HG02973 (cell line): ENCODE results near the gene CRELD2.
A peak's percentile ranks its signal among the peaks of the same experiment; 100 is the strongest.

Experiments used
- ATAC-seq: cut with Tn5 transposase; IDR thresholded peaks from one replicate; pipeline ENCODE4 v1.9.1; 2021; ENCODE audit warnings: moderate library complexity; ENCODE audit not compliant: unreplicated experiment

The CRELD2 gene

GRCh38 chr22:49917974-49918910, at the start of gene CRELD2, which contains the start of gene ALG12:
CRELD2 (plus strand) TSS chr22:49918634; CDS start chr22:49918770, 136 bp downstream.
ALG12 (minus strand) TSS chr22:49918438; CDS start chr22:49913765, 4,673 bp downstream.
- peak; percentile 75 for ATAC-seq

GRCh38 chr22:49869086-49869830, 49.2 kb upstream of the CRELD2 start:
- ATAC-seq, result no peak

GRCh38 chr22:49869845-49870712, 48.4 kb upstream of the CRELD2 start:
- no peak for ATAC-seq

GRCh38 chr22:49871482-49871881, 47.0 kb upstream of the CRELD2 start:
- no peak for ATAC-seq

GRCh38 chr22:49872347-49872746, 46.1 kb upstream of the CRELD2 start:
- ATAC-seq, result no peak

- ATAC-seq, result no peak
Observed at GRCh38 chr22:49873228-49873940, 45.0 kb upstream of the CRELD2 start.

GRCh38 chr22:49877642-49878041, 40.8 kb upstream of the CRELD2 start:
- no peak for ATAC-seq

- ATAC-seq, result no peak
Observed at GRCh38 chr22:49878206-49878605, 40.2 kb upstream of the CRELD2 start.

- ATAC-seq, result no peak
Observed at GRCh38 chr22:49879871-49880270, 38.6 kb upstream of the CRELD2 start.

- ATAC-seq, result no peak
Observed at GRCh38 chr22:49880281-49880680, 38.2 kb upstream of the CRELD2 start.

- no peak for ATAC-seq
Observed at GRCh38 chr22:49881856-49882255, 36.6 kb upstream of the CRELD2 start.

- no peak for ATAC-seq
Observed at GRCh38 chr22:49882519-49883293, 35.7 kb upstream of the CRELD2 start.

- ATAC-seq, result no peak
Observed at GRCh38 chr22:49883294-49883640, 35.2 kb upstream of the CRELD2 start.

GRCh38 chr22:49884075-49884474, 34.4 kb upstream of the CRELD2 start:
- no peak for ATAC-seq

- ATAC-seq, result no peak
Observed at GRCh38 chr22:49884503-49885260, 33.8 kb upstream of the CRELD2 start.

GRCh38 chr22:49885281-49885680, 33.2 kb upstream of the CRELD2 start:
- no peak for ATAC-seq

- no peak for ATAC-seq
Observed at GRCh38 chr22:49885881-49886280, 32.6 kb upstream of the CRELD2 start.

GRCh38 chr22:49886346-49887063, 31.9 kb upstream of the CRELD2 start:
- ATAC-seq, result no peak
